Lower leg skin (tissue), 4 donors: ENCODE measurements around the gene IL11RA. TPM values are rescaled to one million over a fixed set of nuclear protein-coding genes. Genes with fewer than 3 reads are reported as not detected.

Source experiments
- DNase-seq, 2 donors: peaks; one replicate each; pipeline ENCODE4 v3.0.0-alpha.2; 2019; ENCODE audit warnings: low spot score in 2 of 2
- H3K4me3 ChIP-seq: fragments of 200-600 bp; sonication (generic); 2 replicates; pipeline ENCODE4 v1.5.1; 2017; ENCODE audit warnings: mild to moderate bottlenecking, low read depth; ENCODE audit not compliant: poor library complexity, severe bottlenecking
- POLR2A ChIP-seq, 2 donors: fragments of 450-650 bp; IDR thresholded peaks; one replicate each; pipeline ENCODE4 v1.6.1; 2016 to 2017; ENCODE audit warnings: antibody characterized with exemption in 2 of 2, mild to moderate bottlenecking in 1 of 2, moderate library complexity in 1 of 2
- WGBS, 2 donors: methylation state at CpG; one replicate each; pipeline ENCODE4 v1.1.5; 2018; 5-methylcytosine and 5-hydroxymethylcytosine counted together
- intact Hi-C: fragments of 100-400 bp; cut with DNase I; formaldehyde crosslinking; loops from one replicate; pipeline ENCODE4 v1.15.0; 2023; ENCODE audit warnings: low total_unique reads
- total RNA-seq, 4 donors: library from RNA; depleted of rRNA; stranded (reverse); fragments of >200 nt; gene quantifications; one replicate each; pipeline ENCODE4 v1.1.0, GENCODE V29; 2016
- TF ChIP-seq, protein P1 (sequence below), 3 donors: fragments of 450-650 bp; IDR thresholded peaks; one replicate each; pipeline ENCODE4 v1.5.1; 2016; ENCODE audit warnings: antibody characterized with exemption in 3 of 3, mild to moderate bottlenecking in 3 of 3, moderate library complexity in 2 of 3

Gene IL11RA
- total RNA-seq, 4 donors from 2014 or later, result 27.7 to 37.7 (median 29.9) TPM

DNA sequence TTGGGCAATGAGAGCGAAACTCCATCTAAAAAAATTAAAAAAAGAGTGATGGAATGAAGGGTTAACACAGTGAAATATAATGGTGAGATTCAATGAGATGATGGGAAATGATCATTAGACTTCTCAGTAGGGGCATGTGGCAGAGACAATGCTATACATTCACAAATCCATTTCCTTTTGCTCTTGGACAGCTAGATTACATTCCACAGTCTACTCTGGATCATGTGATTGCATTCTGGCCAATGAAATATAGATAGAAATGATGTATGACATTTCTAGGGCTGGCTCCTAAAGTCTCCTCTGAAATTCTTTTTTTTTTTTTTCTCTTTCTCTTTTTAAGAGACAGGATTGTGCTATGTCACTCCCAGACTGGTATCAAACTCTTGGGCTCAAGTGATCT is 9.3 kb upstream of the IL11RA start:
- WGBS, 2 donors, result 88 to 97% methylated on average over 1 of the region's 1 CpG
- no peak for TF ChIP-seq POLR2A (IDR thresholded peaks at IDR 0.05)
- TF ChIP-seq, protein P1, sequence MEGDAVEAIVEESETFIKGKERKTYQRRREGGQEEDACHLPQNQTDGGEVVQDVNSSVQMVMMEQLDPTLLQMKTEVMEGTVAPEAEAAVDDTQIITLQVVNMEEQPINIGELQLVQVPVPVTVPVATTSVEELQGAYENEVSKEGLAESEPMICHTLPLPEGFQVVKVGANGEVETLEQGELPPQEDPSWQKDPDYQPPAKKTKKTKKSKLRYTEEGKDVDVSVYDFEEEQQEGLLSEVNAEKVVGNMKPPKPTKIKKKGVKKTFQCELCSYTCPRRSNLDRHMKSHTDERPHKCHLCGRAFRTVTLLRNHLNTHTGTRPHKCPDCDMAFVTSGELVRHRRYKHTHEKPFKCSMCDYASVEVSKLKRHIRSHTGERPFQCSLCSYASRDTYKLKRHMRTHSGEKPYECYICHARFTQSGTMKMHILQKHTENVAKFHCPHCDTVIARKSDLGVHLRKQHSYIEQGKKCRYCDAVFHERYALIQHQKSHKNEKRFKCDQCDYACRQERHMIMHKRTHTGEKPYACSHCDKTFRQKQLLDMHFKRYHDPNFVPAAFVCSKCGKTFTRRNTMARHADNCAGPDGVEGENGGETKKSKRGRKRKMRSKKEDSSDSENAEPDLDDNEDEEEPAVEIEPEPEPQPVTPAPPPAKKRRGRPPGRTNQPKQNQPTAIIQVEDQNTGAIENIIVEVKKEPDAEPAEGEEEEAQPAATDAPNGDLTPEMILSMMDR (IDR thresholded peaks at IDR 0.05), result no peak
- intact Hi-C loops, result no loop called here
- no peak overlapping the region for H3K4me3 ChIP-seq
- DNase-seq, result no peak

DNA sequence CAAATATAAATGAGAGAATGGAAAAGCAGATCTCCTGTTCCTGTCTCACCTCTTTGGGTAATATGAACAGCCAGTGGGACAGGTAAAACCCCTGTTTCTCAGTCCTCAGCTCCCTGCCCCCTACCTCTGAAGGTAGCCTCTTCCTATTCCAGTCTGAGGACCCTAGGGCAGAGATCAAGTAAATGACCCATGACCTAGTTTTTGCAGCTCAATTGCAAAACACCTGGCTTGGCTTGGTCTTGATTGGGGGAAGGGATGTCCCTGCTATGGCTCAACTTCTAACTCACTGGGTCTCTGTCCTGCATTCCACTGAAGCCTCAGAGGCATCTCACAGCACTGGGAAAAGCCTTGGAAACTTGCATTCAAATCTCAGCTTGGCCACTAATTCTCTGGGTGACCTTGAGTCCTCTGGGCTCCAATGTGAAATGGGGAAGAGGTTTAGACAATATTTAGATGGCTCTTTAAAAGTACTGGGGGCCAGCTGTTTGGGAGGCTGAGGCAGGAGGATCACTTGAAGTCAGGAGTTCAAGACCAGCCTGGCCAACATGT is 7.1 kb upstream of the IL11RA start:
- intact Hi-C loops, result no loop called here
- no peak for DNase-seq
- no peak for TF ChIP-seq POLR2A (IDR thresholded peaks at IDR 0.05)
- TF ChIP-seq, protein P1 (IDR thresholded peaks at IDR 0.05), result no peak
- no peak overlapping the region for H3K4me3 ChIP-seq

DNA sequence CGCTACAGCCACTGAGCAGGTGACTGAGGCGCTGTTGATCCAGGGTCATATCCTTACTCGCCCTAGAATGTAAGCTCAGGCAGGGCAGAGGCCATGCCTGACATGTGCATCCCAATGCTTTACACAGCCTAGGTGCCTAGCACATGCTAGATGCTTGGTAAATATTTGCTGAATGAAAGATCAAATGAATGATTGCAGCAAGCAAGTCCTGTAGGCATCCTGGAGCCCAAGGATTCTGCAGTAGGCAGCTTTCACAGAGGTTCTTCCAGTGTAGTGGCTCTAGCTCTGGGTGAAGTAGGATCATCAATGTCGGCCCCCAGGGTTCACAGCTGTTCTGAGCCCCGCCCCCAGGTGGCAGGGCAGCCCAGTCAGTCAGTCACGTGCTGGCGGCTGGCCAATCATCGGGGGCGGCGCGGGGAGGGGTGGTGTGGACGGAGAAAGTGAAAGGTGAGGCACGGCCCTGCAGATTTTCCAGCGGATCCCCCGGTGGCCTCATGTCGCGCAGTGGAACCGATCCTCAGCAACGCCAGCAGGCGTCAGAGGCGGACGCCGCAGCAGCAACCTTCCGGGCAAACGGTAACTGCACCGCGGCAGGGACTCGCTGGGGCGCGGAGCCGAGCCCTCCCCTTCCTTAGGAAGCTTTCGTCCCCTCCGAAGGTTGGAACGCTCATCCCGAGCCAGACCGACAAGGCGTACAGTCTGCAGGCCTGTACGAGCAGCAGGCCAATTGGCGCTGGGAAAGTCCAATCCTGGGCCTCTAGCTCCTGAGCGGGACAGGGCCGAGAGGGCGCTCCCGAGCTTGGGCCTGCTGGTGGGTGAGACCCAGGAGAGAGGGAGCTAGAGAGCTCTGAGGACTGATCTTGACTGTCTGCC is 5.5 kb upstream of the IL11RA start, which contains the start of gene GALT:
Gene GALT, plus strand, starts transcription at position 465 of the 873 bp plus-strand sequence. Its CDS starts 30 bp downstream, at position 495.
- TF ChIP-seq, protein P1 (IDR thresholded peaks at IDR 0.05), result peak in 1 of 3 donors; percentile 30
- no peak for TF ChIP-seq POLR2A (IDR thresholded peaks at IDR 0.05)
- intact Hi-C loops, result no loop called here
- peak within 1 kb of the TSS; percentile 58 for H3K4me3 ChIP-seq
- peak; percentile 92 to 99 for DNase-seq
- 5 to 7% methylated on average over 28 to 39 of the region's 43 CpGs for whole genome bisulfite sequencing, 2 donors

DNA sequence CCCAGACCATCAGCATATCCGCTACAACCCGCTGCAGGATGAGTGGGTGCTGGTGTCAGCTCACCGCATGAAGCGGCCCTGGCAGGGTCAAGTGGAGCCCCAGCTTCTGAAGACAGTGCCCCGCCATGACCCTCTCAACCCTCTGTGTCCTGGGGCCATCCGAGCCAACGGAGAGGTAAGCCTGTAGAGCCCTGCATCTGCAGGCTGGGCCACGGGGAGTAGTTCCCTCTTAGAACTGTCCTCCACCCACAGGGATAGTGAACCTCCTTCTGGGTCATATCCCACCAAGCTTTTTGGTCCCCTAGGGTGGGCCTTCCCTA is 4.9 kb upstream of the IL11RA start:
- no peak for TF ChIP-seq POLR2A (IDR thresholded peaks at IDR 0.05)
- TF ChIP-seq, protein P1 (IDR thresholded peaks at IDR 0.05), result no peak
- peak overlapping the region; percentile 58 for H3K4me3 ChIP-seq
- intact Hi-C loops, result no loop called here
- 0 to 3% methylated on average over 5 to 8 of the region's 8 CpGs for WGBS, 2 donors
- no peak for DNase-seq

DNA sequence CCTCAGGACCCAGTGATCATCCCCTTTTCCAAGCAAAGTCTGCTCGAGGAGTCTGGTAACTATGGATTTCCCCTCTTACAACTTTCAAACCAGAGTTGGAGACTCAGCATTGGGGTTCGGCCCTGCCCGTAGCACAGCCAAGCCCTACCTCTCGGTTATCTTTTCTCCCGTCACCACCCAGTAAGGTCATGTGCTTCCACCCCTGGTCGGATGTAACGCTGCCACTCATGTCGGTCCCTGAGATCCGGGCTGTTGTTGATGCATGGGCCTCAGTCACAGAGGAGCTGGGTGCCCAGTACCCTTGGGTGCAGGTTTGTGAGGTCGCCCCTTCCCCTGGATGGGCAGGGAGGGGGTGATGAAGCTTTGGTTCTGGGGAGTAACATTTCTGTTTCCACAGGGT is 4.3 kb upstream of the IL11RA start:
- DNase-seq, result no peak
- TF ChIP-seq, protein P1 (IDR thresholded peaks at IDR 0.05), result no peak
- TF ChIP-seq POLR2A (IDR thresholded peaks at IDR 0.05), result no peak
- peak overlapping the region; percentile 58 for H3K4me3 ChIP-seq
- intact Hi-C loops, result no loop called here
- WGBS, 2 donors, result 37 to 40% methylated on average over 10 of the region's 10 CpGs
